Activated T-helper 2 cell treated with anti-CD3 and anti-CD28 coated beads, Interferon-gamma antibody, Interleukin-2, Interleukin-4, amounts not matched to agents 10 μg/mL and 5 μg/mL and 100 μg/mL, durations not matched to agents 14 hours and 24 hours and 36 hours (primary cell): ENCODE results near the gene TBC1D22B. TPM values are rescaled to one million over a fixed set of nuclear protein-coding genes. Genes with fewer than 3 reads are reported as not detected.

ENCODE experiments used
- DNase-seq: peaks from one replicate; pipeline ENCODE4 v3.0.0; 2021; ENCODE audit warnings: low spot score
- H3K27ac Mint-ChIP-seq: one replicate; pipeline ENCODE4 v1.8.0; 2021; ENCODE audit warnings: mixed read lengths
- H3K27me3 Mint-ChIP-seq: one replicate; pipeline ENCODE4 v1.8.0; 2021; ENCODE audit warnings: low read depth, mixed read lengths
- H3K36me3 Mint-ChIP-seq: one replicate; pipeline ENCODE4 v1.8.0; 2021; ENCODE audit warnings: low read depth, mixed read lengths
- H3K4me1 Mint-ChIP-seq: one replicate; pipeline ENCODE4 v1.8.0; 2021; ENCODE audit warnings: low read depth, mixed read lengths
- H3K4me3 Mint-ChIP-seq: one replicate; pipeline ENCODE4 v1.8.0; 2021; ENCODE audit warnings: low read depth, mild to moderate bottlenecking, moderate library complexity, mixed read lengths
- H3K9me3 Mint-ChIP-seq: one replicate; pipeline ENCODE4 v1.8.0; 2021; ENCODE audit warnings: mixed read lengths
- intact Hi-C: fragments of 100-400 bp; cut with micrococcal nuclease; formaldehyde crosslinking; loops from one replicate; pipeline ENCODE4 v1.15.1; 2023
- total RNA-seq: library from RNA; stranded (reverse); gene quantifications from 2 replicates; pipeline ENCODE4 v1.2.3, GENCODE V29; 2022

TBC1D22B gene
- total RNA-seq, 1 donor from 2014 or later = 13.8 TPM

- Mint-ChIP-seq H3K4me1 (peaks cover 56% of the 10 kb centered on the region), H3K4me3 (no peak overlapping the region), H3K36me3 (peaks cover 34% of the 10 kb centered on the region), H3K9me3 (no peaks in the 10 kb centered on the region), H3K27me3 (no peaks in the 10 kb centered on the region), H3K27ac (peak overlapping the region; percentile 54)
- no peak for DNase-seq
- intact Hi-C loops = loop anchor here (1.0 kb wide), 2 partner anchors 20 to 30 kb away; no protein-coding TSS in a partner anchor
These were observed 2.9 kb downstream of the TBC1D22B start for GRCh38 chr6:37260444-37260843.

- Mint-ChIP-seq H3K27me3 (no peaks in the 10 kb centered on the region), H3K4me1 (peaks cover 61% of the 10 kb centered on the region), H3K36me3 (peaks cover 37% of the 10 kb centered on the region), H3K4me3 (no peak overlapping the region), H3K9me3 (no peaks in the 10 kb centered on the region), H3K27ac (no peak overlapping the region)
- intact Hi-C loops = no loop called here
- DNase-seq = no peak
These were observed 3.6 kb downstream of the TBC1D22B start for GRCh38 chr6:37261198-37261597.

- Mint-ChIP-seq H3K9me3 (no peaks in the 10 kb centered on the region), H3K4me1 (peaks cover 51% of the 10 kb centered on the region), H3K4me3 (no peak overlapping the region), H3K27me3 (no peaks in the 10 kb centered on the region), H3K36me3 (peaks cover 37% of the 10 kb centered on the region), H3K27ac (no peak overlapping the region)
- intact Hi-C loops = no loop called here
- no peak for DNase-seq
These were observed 5.0 kb downstream of the TBC1D22B start for GRCh38 chr6:37262446-37263026.

- Mint-ChIP-seq H3K27me3 (no peaks in the 10 kb centered on the region), H3K4me1 (peaks cover 51% of the 10 kb centered on the region), H3K4me3 (no peak overlapping the region), H3K27ac (no peak overlapping the region), H3K36me3 (peaks cover 52% of the 10 kb centered on the region), H3K9me3 (no peaks in the 10 kb centered on the region)
- intact Hi-C loops = no loop called here
- DNase-seq = no peak
These were observed 7.4 kb downstream of the TBC1D22B start for GRCh38 chr6:37265001-37265400.

GRCh38 chr6:37265860-37266259, 8.3 kb downstream of the TBC1D22B start:
- intact Hi-C loops = no loop called here
- no peak for DNase-seq
- no peak overlapping the region for H3K27ac Mint-ChIP-seq
- no peak overlapping the region for H3K4me3 Mint-ChIP-seq
- H3K4me1 Mint-ChIP-seq = peaks cover 48% of the 10 kb centered on the region
- no peaks in the 10 kb centered on the region for H3K9me3 Mint-ChIP-seq
- no peaks in the 10 kb centered on the region for H3K27me3 Mint-ChIP-seq
- peaks cover 52% of the 10 kb centered on the region for H3K36me3 Mint-ChIP-seq

- Mint-ChIP-seq H3K27ac (no peak overlapping the region), H3K27me3 (no peaks in the 10 kb centered on the region), H3K4me1 (peaks cover 55% of the 10 kb centered on the region), H3K4me3 (no peak overlapping the region), H3K36me3 (peaks cover 42% of the 10 kb centered on the region), H3K9me3 (no peaks in the 10 kb centered on the region)
- intact Hi-C loops = no loop called here
- no peak for DNase-seq
These were observed 11.5 kb downstream of the TBC1D22B start for GRCh38 chr6:37269105-37269504.

GRCh38 chr6:37272834-37273566, 15.4 kb downstream of the TBC1D22B start:
- Mint-ChIP-seq H3K27me3 (no peaks in the 10 kb centered on the region), H3K36me3 (peaks cover 39% of the 10 kb centered on the region), H3K27ac (peak overlapping the region; percentile 66), H3K9me3 (no peaks in the 10 kb centered on the region), H3K4me1 (peaks cover 64% of the 10 kb centered on the region), H3K4me3 (peak overlapping the region; percentile 49)
- DNase-seq = no peak
- intact Hi-C loops = loop anchor here (1.0 kb wide), 1 partner anchor 17 kb away; no protein-coding TSS in a partner anchor

- peaks cover 66% of the 10 kb centered on the region for H3K4me1 Mint-ChIP-seq
- H3K27ac Mint-ChIP-seq = peak overlapping the region; percentile 66
- H3K4me3 Mint-ChIP-seq = peak overlapping the region; percentile 49
- H3K9me3 Mint-ChIP-seq = no peaks in the 10 kb centered on the region
- no peaks in the 10 kb centered on the region for H3K27me3 Mint-ChIP-seq
- peaks cover 39% of the 10 kb centered on the region for H3K36me3 Mint-ChIP-seq
- DNase-seq = no peak
- intact Hi-C loops = loop anchor here (1.0 kb wide), 1 partner anchor 17 kb away; no protein-coding TSS in a partner anchor
These were observed 16.1 kb downstream of the TBC1D22B start for GRCh38 chr6:37273690-37274089.

GRCh38 chr6:37275350-37275749, 17.8 kb downstream of the TBC1D22B start:
- Mint-ChIP-seq H3K36me3 (peaks cover 43% of the 10 kb centered on the region), H3K27ac (peak overlapping the region; percentile 39), H3K4me1 (peaks cover 65% of the 10 kb centered on the region), H3K27me3 (no peaks in the 10 kb centered on the region), H3K4me3 (no peak overlapping the region), H3K9me3 (no peaks in the 10 kb centered on the region)
- no peak for DNase-seq
- intact Hi-C loops = no loop called here

- peaks cover 66% of the 10 kb centered on the region for H3K4me1 Mint-ChIP-seq
- peaks cover 37% of the 10 kb centered on the region for H3K36me3 Mint-ChIP-seq
- H3K27ac Mint-ChIP-seq = no peak overlapping the region
- H3K9me3 Mint-ChIP-seq = no peaks in the 10 kb centered on the region
- no peak overlapping the region for H3K4me3 Mint-ChIP-seq
- intact Hi-C loops = no loop called here
- DNase-seq = no peak
- H3K27me3 Mint-ChIP-seq = no peaks in the 10 kb centered on the region
These were observed 19.4 kb downstream of the TBC1D22B start for GRCh38 chr6:37277001-37277409.

GRCh38 chr6:37279366-37280134, 22.0 kb downstream of the TBC1D22B start:
- no peaks in the 10 kb centered on the region for H3K9me3 Mint-ChIP-seq
- intact Hi-C loops = no loop called here
- H3K27ac Mint-ChIP-seq = no peak overlapping the region
- H3K27me3 Mint-ChIP-seq = no peaks in the 10 kb centered on the region
- peaks cover 48% of the 10 kb centered on the region for H3K4me1 Mint-ChIP-seq
- H3K36me3 Mint-ChIP-seq = peaks cover 50% of the 10 kb centered on the region
- H3K4me3 Mint-ChIP-seq = no peak overlapping the region
- no peak for DNase-seq

- no peak overlapping the region for H3K27ac Mint-ChIP-seq
- H3K4me1 Mint-ChIP-seq = peaks cover 43% of the 10 kb centered on the region
- H3K36me3 Mint-ChIP-seq = peaks cover 50% of the 10 kb centered on the region
- no peaks in the 10 kb centered on the region for H3K27me3 Mint-ChIP-seq
- no peaks in the 10 kb centered on the region for H3K9me3 Mint-ChIP-seq
- intact Hi-C loops = no loop called here
- H3K4me3 Mint-ChIP-seq = no peak overlapping the region
- no peak for DNase-seq
These were observed 22.8 kb downstream of the TBC1D22B start for GRCh38 chr6:37280162-37280887.
